ENCODE data around the gene BMERB1. TPM values are rescaled to one million over a fixed set of nuclear protein-coding genes. Genes with fewer than 3 reads are reported as not detected.
A peak's percentile ranks its signal among the peaks of the same experiment; 100 is the strongest.
"Not testable (repeated sequence)": the region's sequence is repeated elsewhere in the genome, so short reads cannot be mapped to it uniquely, and the experiment has no call there.

The BMERB1 gene
- total RNA-seq, 1 experiment from 2014 or later: 64.2 TPM

- Histone ChIP-seq H3K4me3 (no peak overlapping the region), H3K9me3 (replicated peaks) (peaks cover 8% of the 10 kb centered on the region; the same call in 1 of the 2 replicates), H3K4me1 (no peaks in the 10 kb centered on the region; the same call in 1 of the 2 replicates), H3K36me3 (no peaks in the 10 kb centered on the region), H3K27ac (no peak overlapping the region), H3K27me3 (no peaks in the 10 kb centered on the region)
- no peak for DNase-seq
Measured at GRCh38 chr16:15464401-15465186, 30.2 kb downstream of the BMERB1 start.

GRCh38 chr16:15466131-15466530, 31.7 kb downstream of the BMERB1 start:
- no peaks in the 10 kb centered on the region for H3K27me3 ChIP-seq
- H3K4me1 ChIP-seq: no peaks in the 10 kb centered on the region
- H3K36me3 ChIP-seq: no peaks in the 10 kb centered on the region
- H3K27ac ChIP-seq: no peak overlapping the region
- H3K9me3 ChIP-seq (replicated peaks): peaks cover 8% of the 10 kb centered on the region; the same call in 1 of the 2 replicates
- no peak overlapping the region for H3K4me3 ChIP-seq
- DNase-seq: no peak

- no peak for DNase-seq
- Histone ChIP-seq H3K9me3 (replicated peaks) (peaks cover 8% of the 10 kb centered on the region; the same call in 1 of the 2 replicates), H3K4me3 (no peak overlapping the region), H3K4me1 (no peaks in the 10 kb centered on the region), H3K27me3 (no peaks in the 10 kb centered on the region), H3K36me3 (no peaks in the 10 kb centered on the region), H3K27ac (no peak overlapping the region)
Measured at GRCh38 chr16:15466886-15467781, 32.7 kb downstream of the BMERB1 start.

DNA sequence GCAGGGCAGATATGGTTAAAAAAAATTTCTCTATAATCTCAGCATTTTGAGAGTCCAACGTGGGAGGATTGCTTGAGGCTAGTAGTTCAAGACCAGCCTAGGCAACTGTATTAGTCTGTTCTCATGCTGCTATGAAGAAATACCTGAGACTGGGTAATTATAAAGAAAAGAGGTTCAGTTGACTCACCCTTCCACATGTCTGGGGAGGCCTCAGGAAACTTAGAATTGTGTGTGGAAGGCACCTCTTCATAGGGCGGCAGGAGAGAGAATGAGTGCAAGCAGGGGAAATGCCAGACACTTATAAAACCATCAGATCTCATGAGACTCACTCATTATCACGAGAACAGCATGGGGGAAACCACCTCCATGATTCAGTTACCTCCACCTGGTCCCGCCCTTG, 42.6 kb downstream of the BMERB1 start:
- H3K9me3 ChIP-seq (replicated peaks); H3K27ac ChIP-seq; H3K36me3 ChIP-seq; DNase-seq; H3K27me3 ChIP-seq; H3K4me1 ChIP-seq; H3K4me3 ChIP-seq: not testable (repeated sequence)

DNA sequence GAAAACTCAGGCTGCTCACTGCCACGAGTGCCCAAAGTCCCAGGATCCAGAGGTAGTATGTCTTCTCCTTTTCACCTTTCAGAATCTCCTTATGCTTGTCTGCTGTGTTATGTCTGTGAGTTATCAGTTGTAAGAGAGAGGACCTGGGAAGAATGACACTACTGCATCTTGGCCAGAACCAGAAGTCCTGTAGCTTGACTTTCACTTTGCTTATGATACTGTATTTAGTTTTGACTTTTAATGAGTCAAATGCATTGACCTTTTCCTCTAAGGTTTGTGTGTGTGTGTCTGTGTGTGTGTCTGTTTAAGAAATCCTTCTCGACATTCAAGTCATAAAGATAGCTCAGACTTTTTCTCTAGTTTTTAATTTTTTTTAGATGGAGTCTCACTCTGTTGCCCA, 43.4 kb downstream of the BMERB1 start:
- Histone ChIP-seq H3K36me3 (0 out of 2 replicates have a peak, but pooled peaks cover 7% of the 10 kb centered on the region), H3K4me1 (peaks cover 6% of the 10 kb centered on the region; the same call in 1 of the 2 replicates), H3K4me3 (no peak overlapping the region), H3K27ac (no peak overlapping the region), H3K27me3 (no peaks in the 10 kb centered on the region), H3K9me3 (replicated peaks) (0 out of 2 replicates have a peak, but pooled peaks cover 3% of the 10 kb centered on the region)
- no peak for DNase-seq

- Histone ChIP-seq H3K9me3 (replicated peaks) (0 out of 2 replicates have a peak, but pooled peaks cover 6% of the 10 kb centered on the region), H3K4me1 (peaks cover 8% of the 10 kb centered on the region), H3K4me3 (no peak overlapping the region), H3K27ac (no peak overlapping the region), H3K27me3 (no peaks in the 10 kb centered on the region), H3K36me3 (no peaks in the 10 kb centered on the region; the same call in 1 of the 2 replicates)
- DNase-seq: peak; percentile 67 to 74
Measured at GRCh38 chr16:15482068-15482747, 47.8 kb downstream of the BMERB1 start.

- no peak overlapping the region for H3K4me3 ChIP-seq
- H3K27ac ChIP-seq: no peak overlapping the region
- H3K27me3 ChIP-seq: no peaks in the 10 kb centered on the region
- no peaks in the 10 kb centered on the region; the same call in 1 of the 2 replicates for H3K36me3 ChIP-seq
- H3K9me3 ChIP-seq (replicated peaks): 0 out of 2 replicates have a peak, but pooled peaks cover 6% of the 10 kb centered on the region
- DNase-seq: no peak
- peaks cover 8% of the 10 kb centered on the region for H3K4me1 ChIP-seq
Measured at GRCh38 chr16:15482748-15483298, 48.4 kb downstream of the BMERB1 start.

DNA sequence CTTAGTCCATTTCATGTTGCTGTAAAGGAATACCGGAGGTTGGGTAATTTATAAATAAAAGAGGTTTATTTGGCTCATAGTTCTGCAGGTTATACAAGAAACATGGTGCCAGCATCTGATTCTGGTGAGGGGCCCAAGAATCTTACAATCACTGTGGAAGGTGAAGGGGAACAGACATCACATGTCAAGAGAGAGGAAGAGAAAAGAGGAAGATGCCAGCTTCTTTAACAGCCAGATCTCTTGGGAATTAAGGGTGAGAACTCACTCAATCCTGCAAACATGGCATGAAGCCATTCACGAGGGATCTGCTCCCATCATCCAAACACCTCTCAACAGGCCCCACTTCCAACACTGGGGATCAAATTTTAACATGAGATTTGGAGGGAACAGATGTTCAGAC, 49.5 kb downstream of the BMERB1 start:
- peak; percentile 20 to 54 for DNase-seq
- Histone ChIP-seq H3K27me3 (no peaks in the 10 kb centered on the region), H3K36me3 (no peaks in the 10 kb centered on the region; the same call in 1 of the 2 replicates), H3K4me3 (no peak overlapping the region), H3K9me3 (replicated peaks) (0 out of 2 replicates have a peak, but pooled peaks cover 5% of the 10 kb centered on the region), H3K4me1 (peaks cover 8% of the 10 kb centered on the region), H3K27ac (no peak overlapping the region)

DNA sequence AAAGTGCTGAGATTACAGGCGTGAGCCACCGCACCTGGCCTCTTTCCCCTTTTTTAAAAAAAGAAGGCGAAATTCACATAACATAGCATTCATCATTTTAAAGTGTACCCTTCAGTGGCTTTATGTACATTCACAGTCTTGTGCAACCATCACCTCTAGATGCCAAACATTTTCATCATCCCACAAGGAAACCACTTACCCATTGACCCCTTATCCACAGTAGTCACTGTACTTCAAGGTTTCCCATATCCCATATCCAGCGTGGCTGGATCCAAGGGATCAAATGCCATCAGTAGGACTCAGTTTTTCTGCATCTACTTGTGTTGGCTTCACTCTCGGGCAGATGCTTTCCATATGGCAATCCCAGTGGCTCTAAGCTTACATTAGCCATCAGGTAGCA, 50.3 kb downstream of the BMERB1 start:
- Histone ChIP-seq H3K4me3 (no peak overlapping the region), H3K36me3 (no peaks in the 10 kb centered on the region; the same call in 1 of the 2 replicates), H3K27me3 (no peaks in the 10 kb centered on the region), H3K4me1 (peaks cover 8% of the 10 kb centered on the region), H3K9me3 (replicated peaks) (0 out of 2 replicates have a peak, but pooled peaks cover 2% of the 10 kb centered on the region), H3K27ac (no peak overlapping the region)
- no peak for DNase-seq

DNA sequence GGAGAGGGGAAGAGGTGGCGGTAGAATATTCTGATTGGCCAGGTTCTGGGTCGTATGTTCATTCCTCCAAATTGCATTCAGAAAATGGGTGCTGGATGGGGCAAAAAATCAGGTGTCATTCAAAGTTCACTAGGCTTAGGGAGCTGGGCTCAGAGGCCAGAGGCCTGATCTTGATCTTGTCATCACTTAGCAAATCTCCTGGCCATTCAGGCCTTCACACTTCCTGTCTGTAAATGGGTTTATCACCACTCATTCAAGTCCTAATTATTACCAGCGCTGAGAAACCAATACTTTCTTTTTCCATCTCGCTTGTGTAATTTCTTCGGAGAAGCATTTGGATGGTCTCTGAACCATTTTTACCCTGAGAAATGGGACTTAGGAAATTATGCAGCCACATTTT, 50.8 kb downstream of the BMERB1 start:
- DNase-seq: no peak
- no peaks in the 10 kb centered on the region for H3K27me3 ChIP-seq
- no peak overlapping the region for H3K27ac ChIP-seq
- H3K4me1 ChIP-seq: peaks cover 8% of the 10 kb centered on the region
- 0 out of 2 replicates have a peak, but pooled peaks cover 2% of the 10 kb centered on the region for H3K9me3 ChIP-seq (replicated peaks)
- H3K36me3 ChIP-seq: no peaks in the 10 kb centered on the region; the same call in 1 of the 2 replicates
- no peak overlapping the region for H3K4me3 ChIP-seq

- 0 out of 2 replicates have a peak, but pooled peaks cover 2% of the 10 kb centered on the region for H3K9me3 ChIP-seq (replicated peaks)
- H3K4me3 ChIP-seq: no peak overlapping the region
- H3K27me3 ChIP-seq: no peaks in the 10 kb centered on the region
- H3K4me1 ChIP-seq: peaks cover 8% of the 10 kb centered on the region
- no peak for DNase-seq
- no peaks in the 10 kb centered on the region; the same call in 1 of the 2 replicates for H3K36me3 ChIP-seq
- no peak overlapping the region for H3K27ac ChIP-seq
Measured at GRCh38 chr16:15486661-15487060, 52.3 kb downstream of the BMERB1 start.

DNA sequence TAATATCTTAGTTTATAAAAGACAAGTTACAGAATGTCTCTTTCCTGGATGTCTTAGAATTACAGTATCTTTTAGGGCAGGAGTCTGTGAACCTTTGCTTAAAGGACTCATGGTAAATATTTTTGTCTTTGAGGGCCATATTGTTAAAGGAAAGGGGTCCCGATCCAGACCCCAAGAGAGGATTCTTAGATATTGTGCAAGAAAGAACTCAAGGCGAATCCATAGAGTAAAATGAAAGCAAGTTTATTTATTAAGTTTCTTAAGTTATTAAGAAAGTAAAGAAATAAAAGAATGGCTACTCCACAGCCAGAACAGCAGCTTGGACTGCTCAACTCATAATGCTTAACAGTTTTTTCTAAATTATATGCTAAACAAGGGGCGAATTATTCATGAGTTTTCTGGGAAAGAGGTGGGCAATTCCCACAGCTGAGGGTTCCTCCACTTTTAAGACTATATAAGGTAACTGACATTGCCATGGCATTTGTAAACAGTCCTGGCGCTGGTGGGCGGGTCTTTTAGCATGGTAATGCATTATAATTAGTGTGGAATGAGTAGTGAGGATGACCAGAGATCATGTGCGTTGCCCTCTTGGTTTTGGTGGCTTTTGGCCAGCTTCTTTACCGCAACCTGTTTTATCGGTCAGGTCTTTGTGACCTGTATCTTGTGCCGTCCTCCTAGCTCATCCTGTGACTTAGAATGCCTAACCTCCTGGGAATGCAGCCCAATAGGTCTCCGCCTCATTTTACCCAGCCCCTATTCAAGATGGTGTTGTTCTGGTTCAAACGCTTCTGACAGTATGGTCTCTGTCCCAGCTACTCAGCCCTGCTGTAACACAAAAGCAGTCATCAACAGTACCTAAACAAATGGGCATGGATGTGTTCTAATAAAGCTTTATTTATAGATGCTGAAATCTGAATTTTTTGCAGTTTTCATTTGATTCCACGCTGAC, 53.2 kb downstream of the BMERB1 start:
- no peak for DNase-seq
- Histone ChIP-seq H3K4me3 (no peak overlapping the region), H3K36me3 (no peaks in the 10 kb centered on the region; the same call in 1 of the 2 replicates), H3K9me3 (replicated peaks) (0 out of 2 replicates have a peak, but pooled peaks cover 2% of the 10 kb centered on the region), H3K27me3 (no peaks in the 10 kb centered on the region), H3K4me1 (peaks cover 2% of the 10 kb centered on the region; the same call in 1 of the 2 replicates), H3K27ac (no peak overlapping the region)

DNA sequence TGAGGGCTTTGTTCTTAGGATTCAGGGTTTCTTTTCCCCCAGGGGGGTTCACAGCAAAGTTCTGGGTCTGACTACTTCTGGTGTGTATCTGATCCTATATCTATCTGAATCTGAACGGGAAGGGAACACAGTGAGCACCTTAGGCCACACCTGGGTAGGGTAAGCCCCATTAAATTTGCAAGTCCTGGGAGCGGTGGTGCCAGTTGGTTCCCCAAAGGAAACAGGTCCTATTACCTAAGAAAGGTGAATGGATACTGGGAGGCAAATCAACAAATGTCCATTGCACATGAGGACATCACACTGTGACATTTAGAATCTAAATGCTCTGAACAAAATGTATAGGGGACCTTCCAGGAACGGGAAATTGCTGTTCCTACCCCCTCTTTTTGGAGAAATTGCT, 54.6 kb downstream of the BMERB1 start:
- Histone ChIP-seq H3K36me3 (no peaks in the 10 kb centered on the region; the same call in 1 of the 2 replicates), H3K4me3 (no peak overlapping the region), H3K9me3 (replicated peaks) (0 out of 2 replicates have a peak, but pooled peaks cover under 1% of the 10 kb centered on the region), H3K4me1 (no peaks in the 10 kb centered on the region), H3K27ac (no peak overlapping the region), H3K27me3 (no peaks in the 10 kb centered on the region)
- no peak for DNase-seq

Measured in SJCRH30 (cell line).